Lower lobe of right lung (tissue), 2 donors: ENCODE measurements around the gene BPIFB4. TPM values are rescaled to one million over a fixed set of nuclear protein-coding genes. Genes with fewer than 3 reads are reported as not detected.

ENCODE experiments used
- ATAC-seq, 2 donors: fragments of 200-7000 bp; cut with Tn5 transposase; one replicate each; pipeline ENCODE4 v1.9.1; 2020 to 2022; ENCODE audit warnings: mild to moderate bottlenecking in 2 of 2, moderate library complexity in 2 of 2
- DNase-seq: peaks from one replicate; pipeline ENCODE4 v3.0.0-alpha.2; 2020
- H3K27ac ChIP-seq: fragments of 200-600 bp; one replicate; pipeline ENCODE4 v1.8.0; 2022
- H3K27me3 ChIP-seq: fragments of 200-600 bp; one replicate; pipeline ENCODE4 v1.8.0; 2022; ENCODE audit warnings: low read depth
- H3K36me3 ChIP-seq: fragments of 200-600 bp; one replicate; pipeline ENCODE4 v1.8.0; 2022; ENCODE audit warnings: mild to moderate bottlenecking
- H3K4me1 ChIP-seq: fragments of 200-600 bp; one replicate; pipeline ENCODE4 v1.8.0; 2022
- H3K4me3 ChIP-seq: fragments of 200-600 bp; one replicate; pipeline ENCODE4 v1.8.0; 2022; ENCODE audit warnings: mild to moderate bottlenecking
- H3K9me3 ChIP-seq: fragments of 200-600 bp; one replicate; pipeline ENCODE4 v1.8.0; 2022
- intact Hi-C: fragments of 100-400 bp; cut with DNase I; formaldehyde crosslinking; loops from one replicate; pipeline ENCODE4 v1.11.0; 2022
- long read RNA-seq: library from polyadenylated mRNA; unstranded; transcript quantifications from one replicate; pipeline ENCODE4 v2.0.0, GENCODE V29; 2021
- total RNA-seq: library from RNA; stranded (reverse); fragmentation: NEBNext Ultra II Directional; extraction: Animal tissue kit (Norgen Biotek cat#: 25700); gene quantifications from one replicate; pipeline ENCODE4 v1.2.1, GENCODE V29; 2021
- TF ChIP-seq, protein P1 (sequence below): fragments of 200-600 bp; IDR thresholded peaks from one replicate; pipeline ENCODE4 v1.8.0; 2022; ENCODE audit warnings: antibody characterized with exemption, mild to moderate bottlenecking
- donor health status: DM: no; HTN: yes; CAD: no; lungs with severe emphysema.

BPIFB4 gene
- total RNA-seq = not detected
- long read RNA-seq = 0 reads

- intact Hi-C loops = no loop called here
- Histone ChIP-seq H3K27ac (no peak within 1 kb of the TSS), H3K4me3 (no peak within 1 kb of the TSS), H3K9me3 (no peaks in the 10 kb centered on the region), H3K4me1 (no peaks in the 10 kb centered on the region), H3K36me3 (no peaks in the 10 kb centered on the region), H3K27me3 (no peaks in the 10 kb centered on the region)
- TF ChIP-seq, protein P1, sequence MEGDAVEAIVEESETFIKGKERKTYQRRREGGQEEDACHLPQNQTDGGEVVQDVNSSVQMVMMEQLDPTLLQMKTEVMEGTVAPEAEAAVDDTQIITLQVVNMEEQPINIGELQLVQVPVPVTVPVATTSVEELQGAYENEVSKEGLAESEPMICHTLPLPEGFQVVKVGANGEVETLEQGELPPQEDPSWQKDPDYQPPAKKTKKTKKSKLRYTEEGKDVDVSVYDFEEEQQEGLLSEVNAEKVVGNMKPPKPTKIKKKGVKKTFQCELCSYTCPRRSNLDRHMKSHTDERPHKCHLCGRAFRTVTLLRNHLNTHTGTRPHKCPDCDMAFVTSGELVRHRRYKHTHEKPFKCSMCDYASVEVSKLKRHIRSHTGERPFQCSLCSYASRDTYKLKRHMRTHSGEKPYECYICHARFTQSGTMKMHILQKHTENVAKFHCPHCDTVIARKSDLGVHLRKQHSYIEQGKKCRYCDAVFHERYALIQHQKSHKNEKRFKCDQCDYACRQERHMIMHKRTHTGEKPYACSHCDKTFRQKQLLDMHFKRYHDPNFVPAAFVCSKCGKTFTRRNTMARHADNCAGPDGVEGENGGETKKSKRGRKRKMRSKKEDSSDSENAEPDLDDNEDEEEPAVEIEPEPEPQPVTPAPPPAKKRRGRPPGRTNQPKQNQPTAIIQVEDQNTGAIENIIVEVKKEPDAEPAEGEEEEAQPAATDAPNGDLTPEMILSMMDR = no peak
- ATAC-seq = no peak
- DNase-seq = no peak
These were observed at the start of gene BPIFB4 for GRCh38 chr20:33079259-33079658. BPIFB4 (plus strand) TSS chr20:33079643; CDS start chr20:33081527, 1,884 bp downstream.

DNA sequence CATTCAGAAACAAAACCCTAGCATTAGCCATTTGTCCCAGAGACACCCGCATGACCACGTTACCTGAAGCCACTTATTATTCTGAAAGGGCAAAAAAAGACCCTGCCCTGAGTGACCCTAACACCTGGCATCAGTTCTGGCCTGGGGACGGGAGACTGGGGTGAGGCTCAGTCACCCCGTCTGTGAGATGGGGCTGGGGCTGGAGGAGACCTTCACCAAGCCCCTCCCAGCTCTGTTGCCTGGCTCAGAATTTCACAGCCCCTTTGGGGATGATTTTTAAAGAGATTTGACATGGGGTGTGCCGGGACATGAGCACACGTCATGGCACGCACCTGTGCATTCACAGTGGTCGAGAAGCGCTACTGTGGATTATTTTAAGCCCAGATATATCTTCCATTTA, 49.4 kb upstream of the BPIFB4 start:
- intact Hi-C loops = no loop called here
- Histone ChIP-seq H3K4me3 (no peak overlapping the region), H3K27ac (no peak overlapping the region), H3K27me3 (peaks cover 8% of the 10 kb centered on the region), H3K9me3 (no peaks in the 10 kb centered on the region), H3K36me3 (no peaks in the 10 kb centered on the region), H3K4me1 (no peaks in the 10 kb centered on the region)
- TF ChIP-seq, protein P1 = no peak
- DNase-seq (no peak), ATAC-seq (no peak)

DNA sequence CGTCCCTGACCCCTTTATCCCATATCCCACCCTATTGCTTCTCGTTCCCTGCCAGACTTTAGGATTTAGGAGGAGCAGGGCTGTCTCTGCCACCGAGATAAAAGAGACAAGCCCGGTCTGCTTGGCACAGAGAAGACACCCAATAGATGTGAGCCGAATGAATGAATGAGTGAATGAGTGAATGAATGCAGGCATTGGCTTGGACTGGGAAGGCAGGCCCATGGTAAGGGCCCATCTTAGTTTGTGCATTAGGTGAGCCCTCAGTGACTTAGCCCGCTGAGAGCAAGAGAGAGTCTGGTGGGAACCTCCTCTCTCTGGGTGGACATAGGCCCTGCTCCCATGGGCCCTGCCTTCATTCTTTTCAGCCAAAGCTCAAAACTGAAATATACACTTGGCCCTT, 48.9 kb upstream of the BPIFB4 start:
- Histone ChIP-seq H3K27ac (no peak overlapping the region), H3K4me1 (no peaks in the 10 kb centered on the region), H3K27me3 (peaks cover 8% of the 10 kb centered on the region), H3K4me3 (no peak overlapping the region), H3K36me3 (no peaks in the 10 kb centered on the region), H3K9me3 (no peaks in the 10 kb centered on the region)
- DNase-seq (no peak), ATAC-seq (no peak)
- TF ChIP-seq, protein P1 = no peak
- intact Hi-C loops = no loop called here

DNA sequence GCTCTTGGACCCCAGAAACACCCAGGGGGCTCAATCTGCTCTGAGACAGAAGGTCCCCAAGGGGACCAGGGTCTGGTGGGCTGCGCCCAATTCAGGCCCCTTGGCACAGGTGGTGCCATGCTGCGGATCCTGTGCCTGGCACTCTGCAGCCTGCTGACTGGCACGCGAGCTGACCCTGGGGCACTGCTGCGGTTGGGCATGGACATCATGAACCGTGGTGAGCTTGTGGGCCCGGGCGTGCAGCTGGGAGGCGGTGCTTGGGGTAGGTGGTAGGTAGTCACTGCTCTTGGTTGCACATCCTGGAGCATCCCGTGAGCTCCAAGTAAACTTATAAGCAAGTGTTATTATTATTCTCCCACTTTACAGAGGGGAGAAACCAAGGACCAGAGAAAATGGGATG, 47.9 kb upstream of the BPIFB4 start, which contains the start of gene BPIFB6:
TSS of gene BPIFB6 (plus strand) at position 118 of the 400 bp plus-strand sequence. CDS start at position 118, 0 bp downstream.
- Histone ChIP-seq H3K4me1 (no peaks in the 10 kb centered on the region), H3K36me3 (no peaks in the 10 kb centered on the region), H3K27me3 (peaks cover 8% of the 10 kb centered on the region), H3K9me3 (no peaks in the 10 kb centered on the region), H3K27ac (no peak within 1 kb of the TSS), H3K4me3 (no peak within 1 kb of the TSS)
- ATAC-seq (no peak), DNase-seq (no peak)
- intact Hi-C loops = no loop called here
- TF ChIP-seq, protein P1 = no peak

DNA sequence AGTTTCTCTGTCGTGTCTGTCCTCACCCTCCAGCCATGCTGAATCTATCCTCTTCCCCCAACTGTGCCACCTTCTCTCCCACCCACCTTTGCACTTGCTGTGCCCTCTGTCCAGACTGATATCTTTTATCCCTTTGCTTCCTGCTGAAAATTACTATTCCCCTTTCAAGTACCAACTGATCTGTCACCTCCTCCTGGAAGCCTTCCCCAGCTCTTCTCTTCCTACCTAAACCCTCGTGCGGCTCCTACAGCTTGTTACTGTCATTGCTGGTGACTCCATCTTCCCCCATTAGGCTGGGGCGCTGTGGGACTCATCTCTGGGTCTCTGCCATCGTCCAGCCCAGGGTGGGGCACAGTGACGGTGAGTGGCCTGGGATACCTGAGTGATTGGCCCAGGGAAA, 46.9 kb upstream of the BPIFB4 start:
- ATAC-seq (no peak), DNase-seq (no peak)
- H3K36me3 ChIP-seq = no peaks in the 10 kb centered on the region
- intact Hi-C loops = no loop called here
- H3K4me3 ChIP-seq = no peak overlapping the region
- H3K4me1 ChIP-seq = no peaks in the 10 kb centered on the region
- TF ChIP-seq, protein P1 = no peak
- H3K27me3 ChIP-seq = peaks cover 3% of the 10 kb centered on the region
- H3K9me3 ChIP-seq = no peaks in the 10 kb centered on the region
- no peak overlapping the region for H3K27ac ChIP-seq

- DNase-seq = no peak
- TF ChIP-seq, protein P1 = no peak
- Histone ChIP-seq H3K4me3 (no peak overlapping the region), H3K27me3 (peaks cover 3% of the 10 kb centered on the region), H3K36me3 (no peaks in the 10 kb centered on the region), H3K4me1 (no peaks in the 10 kb centered on the region), H3K27ac (no peak overlapping the region), H3K9me3 (no peaks in the 10 kb centered on the region)
- ATAC-seq = no peak
- intact Hi-C loops = no loop called here
These were observed 46.1 kb upstream of the BPIFB4 start for GRCh38 chr20:33033381-33033780.
